Islet of Langerhans (tissue), 1 donor: ENCODE data around the gene HSPBP1.
"Not testable (repeated sequence)": the region's sequence is repeated elsewhere in the genome, so short reads cannot be mapped to it uniquely, and the experiment has no call there.

Experiments
- FAIRE-seq: peaks from one replicate; lab custom pipeline; 2011; peaks lifted over from hg19 to GRCh38; lab: Jason Lieb, UNC

Gene HSPBP1

GRCh38 chr19:55279770-55280643 is at the start of gene HSPBP1:
Gene HSPBP1, minus strand, starts transcription at chr19:55280110. Its CDS starts 502 bp downstream, at chr19:55279608.
- FAIRE-seq, result peak; percentile 60

GRCh38 chr19:55328774-55329318 is 48.9 kb upstream of the HSPBP1 start:
- FAIRE-seq, result not testable (repeated sequence)

- FAIRE-seq, result no peak
Measured at GRCh38 chr19:55325172-55325571, 45.3 kb upstream of the HSPBP1 start, which contains the start of gene TMEM150B. Gene TMEM150B, minus strand, starts transcription at chr19:55325341. Its CDS starts 4,305 bp downstream, at chr19:55321036.

- FAIRE-seq, result no peak
Measured at GRCh38 chr19:55324662-55325061, 44.8 kb upstream of the HSPBP1 start.

GRCh38 chr19:55322204-55322885 is 42.4 kb upstream of the HSPBP1 start:
- no peak for FAIRE-seq

- no peak for FAIRE-seq
Measured at GRCh38 chr19:55321466-55322137, 41.7 kb upstream of the HSPBP1 start.

- FAIRE-seq, result no peak
Measured at GRCh38 chr19:55320844-55321419, 41.0 kb upstream of the HSPBP1 start.

GRCh38 chr19:55319785-55320184 is 39.9 kb upstream of the HSPBP1 start:
- no peak for FAIRE-seq

GRCh38 chr19:55316646-55317045 is 36.7 kb upstream of the HSPBP1 start:
- FAIRE-seq, result no peak

- FAIRE-seq, result no peak
Measured at GRCh38 chr19:55315956-55316525, 36.1 kb upstream of the HSPBP1 start.

- no peak for FAIRE-seq
Measured at GRCh38 chr19:55314396-55314795, 34.5 kb upstream of the HSPBP1 start.

- FAIRE-seq, result no peak
Measured at GRCh38 chr19:55312621-55313512, 33.0 kb upstream of the HSPBP1 start.

- FAIRE-seq, result no peak
Measured at GRCh38 chr19:55311797-55312196, 31.9 kb upstream of the HSPBP1 start.

GRCh38 chr19:55311397-55311796 is 31.5 kb upstream of the HSPBP1 start:
- FAIRE-seq, result no peak

GRCh38 chr19:55310498-55310897 is 30.6 kb upstream of the HSPBP1 start:
- no peak for FAIRE-seq

- FAIRE-seq, result no peak
Measured at GRCh38 chr19:55309448-55309847, 29.5 kb upstream of the HSPBP1 start.

- FAIRE-seq, result no peak
Measured at GRCh38 chr19:55308281-55308680, 28.4 kb upstream of the HSPBP1 start.

GRCh38 chr19:55306712-55307111 is 26.8 kb upstream of the HSPBP1 start:
- FAIRE-seq, result no peak

- no peak for FAIRE-seq
Measured at GRCh38 chr19:55305983-55306562, 26.2 kb upstream of the HSPBP1 start.

- FAIRE-seq, result no peak
Measured at GRCh38 chr19:55305491-55305890, 25.6 kb upstream of the HSPBP1 start.
